Activated CD4-positive, CD25-positive, alpha-beta regulatory T cell treated with anti-CD3 and anti-CD28 coated beads, Interleukin-2, amount 50 U/mL, for 16 hours (primary cell): Measurements from ENCODE around the gene ARL5B.

Source experiments
- DNase-seq: peaks from one replicate; pipeline ENCODE4 v3.0.0-alpha.2; 2020; ENCODE audit warnings: low read depth, low spot score

ARL5B gene

DNA sequence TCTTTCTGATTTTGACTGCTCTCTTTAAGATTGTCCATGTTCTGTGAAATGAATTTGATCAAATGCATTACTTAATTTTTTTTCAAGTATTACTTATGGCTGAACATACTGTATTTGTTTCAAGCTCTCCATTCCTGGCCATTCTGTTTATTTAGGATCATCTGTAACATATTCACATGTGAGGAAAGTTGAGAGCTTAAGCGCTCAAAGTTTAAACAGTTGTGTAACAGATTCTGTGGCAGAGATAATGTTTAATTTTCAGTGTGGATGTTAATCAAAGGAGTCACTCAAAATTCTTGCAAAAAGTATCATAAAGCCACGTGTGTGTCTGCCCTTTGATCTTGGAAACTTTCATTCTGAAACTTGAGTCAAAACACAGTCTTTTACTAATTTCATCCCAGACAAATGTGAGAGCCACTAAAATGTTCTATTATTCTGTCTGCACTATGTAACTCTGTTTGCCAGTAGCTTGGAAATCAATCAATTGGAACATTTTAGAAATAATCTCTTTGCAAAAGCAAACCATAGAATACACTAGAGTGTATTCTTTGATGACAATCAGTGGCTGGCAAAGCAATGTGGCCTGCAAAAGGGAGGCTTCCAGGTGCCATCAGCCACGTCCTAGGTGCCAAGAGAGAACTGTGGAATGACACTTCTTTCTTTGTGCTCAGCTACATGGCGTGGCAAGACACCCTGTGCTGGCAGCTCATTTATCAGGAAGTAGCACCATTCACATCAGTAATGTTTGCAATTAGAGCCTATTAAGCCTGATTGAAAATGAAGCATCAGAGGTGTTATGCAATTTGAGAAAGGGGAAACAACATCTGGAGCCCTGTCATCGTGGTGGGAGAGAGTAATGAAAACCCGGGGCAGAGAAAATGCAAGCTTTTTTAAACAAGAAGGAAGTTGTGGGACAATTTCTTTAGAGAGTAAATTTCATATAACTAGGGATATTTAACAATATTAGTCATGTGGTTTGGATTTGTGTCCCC, 40.9 kb downstream of the ARL5B start:
- DNase-seq, result no peak

DNA sequence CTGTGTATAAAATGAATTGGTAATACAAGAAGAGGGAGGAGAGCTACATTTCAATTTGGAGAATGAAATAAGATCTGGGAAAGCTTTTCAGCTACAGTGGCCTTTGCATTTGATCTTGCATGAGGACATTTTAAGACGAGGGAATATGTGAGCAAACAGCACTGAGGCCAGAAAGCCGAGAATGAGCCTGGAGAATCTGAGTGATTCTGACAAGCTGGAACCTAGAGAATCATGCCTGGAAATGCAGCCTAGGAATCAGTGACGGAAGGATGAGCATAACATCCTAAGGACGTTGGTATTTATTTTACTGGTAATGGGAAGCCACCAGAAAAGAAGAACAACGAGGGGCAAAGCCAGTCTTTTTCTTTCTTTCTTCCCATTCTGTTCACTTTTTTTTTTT, 44.3 kb downstream of the ARL5B start:
- no peak for DNase-seq

DNA sequence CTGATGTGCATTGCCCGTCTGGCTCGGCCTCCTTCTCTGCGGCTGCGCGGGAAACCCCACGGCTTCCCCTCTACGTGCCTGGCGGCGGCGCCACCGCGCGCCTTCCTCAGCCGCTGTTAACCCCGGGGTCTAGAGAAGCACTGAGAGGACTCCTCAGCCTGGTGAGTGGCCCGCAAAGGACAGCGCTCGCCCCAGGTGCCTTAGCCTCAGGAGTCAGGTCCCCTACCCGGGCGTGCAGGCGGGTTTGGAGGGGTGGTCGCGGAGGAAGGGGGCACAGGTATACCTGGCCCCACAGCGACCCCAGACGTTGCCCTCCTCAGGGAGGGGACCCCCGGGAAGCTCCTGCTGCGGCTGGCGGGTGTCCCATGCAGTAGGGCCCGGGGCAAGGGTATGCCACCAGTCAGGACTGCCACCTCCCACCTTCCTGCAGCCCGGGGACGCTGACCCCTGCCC, 51.0 kb downstream of the ARL5B start:
- no peak for DNase-seq

DNA sequence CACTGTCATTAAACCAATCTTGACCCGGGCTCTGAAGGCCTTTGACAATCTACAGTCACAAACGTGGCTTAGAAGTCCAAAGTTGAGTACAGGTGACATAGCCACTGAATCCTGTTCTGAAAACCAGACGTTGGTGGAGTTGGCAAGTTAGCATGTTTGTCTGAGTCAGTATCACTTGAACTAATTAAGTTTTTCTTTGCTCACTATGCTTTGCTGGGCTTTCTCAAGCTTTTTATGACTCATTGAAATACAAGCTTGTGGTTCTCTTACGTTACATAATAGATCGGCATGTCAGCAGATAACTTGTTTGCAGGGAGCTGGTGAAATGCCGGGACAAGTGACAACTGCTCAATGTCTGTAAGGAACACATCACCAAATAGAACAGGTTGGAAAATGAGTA, 53.8 kb downstream of the ARL5B start:
- no peak for DNase-seq

DNA sequence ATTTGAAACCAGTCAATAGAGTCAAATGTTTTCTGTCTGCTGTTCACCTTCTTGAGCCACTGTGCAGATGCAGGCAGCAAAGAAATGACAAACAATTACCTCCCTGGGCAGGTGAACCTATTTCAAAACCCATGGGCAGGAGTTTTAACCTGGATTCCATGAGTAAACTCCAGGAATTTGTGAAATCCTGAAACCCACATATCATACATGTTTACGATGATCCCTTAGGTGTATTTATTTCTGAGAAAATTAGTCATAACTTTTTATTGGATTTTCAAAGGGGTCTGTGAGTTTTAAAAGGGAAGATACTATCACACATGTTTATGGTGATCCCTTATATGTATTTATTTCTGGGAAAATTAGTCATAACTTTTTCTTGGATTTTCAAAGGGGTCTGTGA, 59.8 kb downstream of the ARL5B start:
- DNase-seq, result no peak

DNA sequence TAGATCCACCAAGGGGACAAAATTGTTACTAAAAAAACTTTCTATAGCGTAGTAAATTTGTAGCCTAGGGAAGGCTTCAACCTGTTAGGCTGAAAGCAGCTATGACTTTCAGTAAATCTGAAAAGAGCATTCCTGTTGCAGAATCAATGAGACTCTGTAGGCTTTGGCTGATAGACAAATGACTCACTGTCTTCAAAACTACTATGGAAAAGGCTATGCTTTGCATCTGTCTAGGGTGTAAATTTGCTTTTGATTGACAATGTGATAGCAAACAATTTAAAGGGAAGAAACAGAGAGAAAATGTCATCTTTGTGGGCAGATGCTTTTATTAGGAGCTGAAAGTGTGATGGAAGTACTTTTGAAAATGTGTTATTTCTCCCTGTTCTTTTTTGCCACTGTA, 60.6 kb downstream of the ARL5B start:
- no peak for DNase-seq

DNA sequence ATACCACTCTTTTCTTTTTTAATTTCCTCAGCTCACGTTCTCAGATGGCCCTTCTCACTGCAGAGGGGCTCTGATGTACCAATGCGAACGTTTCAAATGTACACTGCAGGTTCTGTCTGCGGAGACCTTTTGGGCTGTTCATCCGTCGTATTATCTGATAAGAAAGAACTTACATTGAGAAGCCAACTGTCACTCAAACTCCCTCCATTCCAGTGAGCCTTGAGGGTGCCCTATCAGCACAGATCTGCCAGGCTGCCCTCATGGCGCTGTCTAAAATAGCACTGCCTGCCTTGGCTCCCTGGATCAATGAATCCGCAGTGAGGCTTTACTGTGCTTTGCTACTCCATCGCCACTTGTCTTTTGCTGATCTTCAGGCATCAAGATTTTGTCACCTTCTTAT, 61.8 kb downstream of the ARL5B start:
- no peak for DNase-seq

DNA sequence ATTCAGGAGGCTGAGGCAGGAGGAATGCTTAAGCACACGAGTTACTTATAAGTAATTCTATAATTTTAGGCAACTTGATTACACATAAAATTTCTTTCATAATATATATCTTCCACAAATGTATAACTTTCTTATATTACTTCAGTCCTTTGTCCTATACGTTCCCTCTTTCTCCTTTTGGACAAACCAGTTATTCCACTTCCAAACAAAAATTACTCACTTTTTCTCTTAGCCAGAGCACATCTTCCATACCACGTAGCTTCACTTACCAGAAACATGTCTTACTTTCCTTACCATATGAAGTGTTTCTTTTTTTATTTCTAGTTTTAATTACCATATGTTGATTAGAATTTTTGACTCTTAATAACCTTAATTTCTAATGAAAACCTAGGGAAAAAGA, 64.6 kb downstream of the ARL5B start:
- no peak for DNase-seq
